GM19452 (cell line): ENCODE results near the gene TRAP1.

Experiments
- ATAC-seq: cut with Tn5 transposase; IDR thresholded peaks from one replicate; pipeline ENCODE4 v1.9.1; 2021; ENCODE audit not compliant: unreplicated experiment

TRAP1 gene

GRCh38 chr16:3652373-3653195, 64.7 kb downstream of the TRAP1 start:
- ATAC-seq = no peak

DNA sequence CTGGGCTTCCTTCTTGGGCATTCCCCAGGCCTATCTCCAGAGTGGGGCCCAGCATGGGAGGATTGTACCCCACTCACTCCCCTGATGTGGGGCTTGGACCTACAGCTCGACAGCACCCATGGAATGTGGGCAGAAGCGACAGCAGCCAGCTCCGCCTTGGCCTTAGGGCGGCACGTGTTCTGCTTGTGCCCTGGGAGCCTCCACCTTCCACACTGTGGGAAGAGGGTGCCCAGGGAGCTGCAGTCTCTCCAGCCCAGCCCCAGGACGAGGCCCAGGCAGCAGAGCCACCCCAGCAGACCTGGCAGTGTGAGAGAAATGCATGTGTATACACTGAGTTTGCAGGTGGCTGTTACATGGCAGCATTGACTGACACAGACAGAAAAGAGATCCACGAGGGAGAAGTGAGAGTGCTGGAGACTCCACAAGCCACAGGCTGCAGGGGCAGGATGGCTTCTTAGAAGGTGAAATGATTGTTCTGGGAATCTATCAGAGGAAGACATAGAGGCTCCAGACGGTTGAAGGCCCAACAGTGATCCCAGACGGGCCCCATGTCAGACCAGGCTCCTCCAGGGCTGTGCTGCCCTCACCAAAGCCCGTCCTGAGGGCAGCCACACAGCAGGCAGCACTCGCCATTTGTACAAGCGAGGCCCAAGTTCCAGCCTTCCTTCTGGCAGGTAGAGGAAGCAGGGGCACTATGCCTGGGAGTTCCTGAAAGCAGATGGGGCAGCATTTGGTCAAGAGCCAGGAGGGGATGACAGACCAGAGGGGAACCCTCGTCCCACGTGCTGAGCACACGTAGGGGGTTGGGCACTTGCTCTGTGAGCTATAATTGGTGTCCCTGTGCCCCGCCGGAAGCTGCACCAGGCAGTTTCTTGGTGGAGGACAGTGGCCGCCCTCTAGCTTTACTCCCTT, 65.6 kb downstream of the TRAP1 start:
- no peak for ATAC-seq

DNA sequence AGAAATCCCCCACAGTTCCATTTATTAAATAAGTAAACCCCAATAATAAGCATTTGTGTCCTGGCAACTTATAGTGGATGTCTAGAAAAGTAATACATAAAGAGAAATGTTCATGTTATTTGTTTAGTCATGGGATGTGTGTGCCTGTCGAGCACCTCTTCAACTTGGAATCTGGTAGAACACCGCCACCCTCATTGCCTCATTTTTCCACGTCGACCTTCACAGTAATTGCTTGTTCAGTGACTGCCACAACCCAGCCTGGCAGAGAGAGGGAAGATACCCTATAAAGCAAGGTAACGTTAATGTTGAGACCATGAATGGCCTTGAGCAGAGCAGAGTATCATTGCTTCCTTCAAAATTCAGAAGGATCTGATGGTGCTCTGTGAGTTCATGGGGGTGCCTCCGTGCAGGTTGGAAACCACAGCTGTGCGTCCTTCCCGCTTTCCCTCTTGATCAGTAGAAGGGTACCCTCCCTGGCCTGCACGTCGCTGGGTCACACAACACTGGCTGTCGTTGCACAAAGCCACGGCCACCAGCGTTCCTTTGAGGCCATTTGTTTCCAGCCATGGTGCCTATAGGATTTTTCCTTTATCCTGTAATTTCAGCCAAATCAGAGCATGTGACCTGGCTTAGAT, 66.6 kb downstream of the TRAP1 start:
- no peak for ATAC-seq

GRCh38 chr16:3646348-3646920, 70.9 kb downstream of the TRAP1 start:
- ATAC-seq = no peak

GRCh38 chr16:3645504-3646347, 71.6 kb downstream of the TRAP1 start:
- ATAC-seq = no peak

DNA sequence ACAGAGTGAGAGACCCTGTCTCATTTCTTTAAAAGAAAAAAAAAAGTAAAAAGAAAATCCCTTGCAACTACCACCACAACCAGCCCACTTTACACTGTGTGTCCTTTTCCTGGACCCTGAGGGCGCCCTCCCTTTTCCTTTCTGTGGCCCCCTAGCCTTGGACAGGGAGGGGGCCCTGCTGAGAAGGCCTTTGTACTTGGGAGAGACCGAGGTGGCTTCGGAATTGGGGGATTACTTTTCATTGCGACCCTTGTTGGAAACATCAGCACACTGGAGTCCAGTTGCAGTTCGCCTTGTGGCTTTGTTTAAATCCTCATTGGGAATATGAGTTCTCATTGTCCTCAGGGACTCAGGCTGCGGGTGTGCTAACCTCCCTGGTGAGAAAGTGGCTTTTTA, 72.2 kb downstream of the TRAP1 start:
- no peak for ATAC-seq

DNA sequence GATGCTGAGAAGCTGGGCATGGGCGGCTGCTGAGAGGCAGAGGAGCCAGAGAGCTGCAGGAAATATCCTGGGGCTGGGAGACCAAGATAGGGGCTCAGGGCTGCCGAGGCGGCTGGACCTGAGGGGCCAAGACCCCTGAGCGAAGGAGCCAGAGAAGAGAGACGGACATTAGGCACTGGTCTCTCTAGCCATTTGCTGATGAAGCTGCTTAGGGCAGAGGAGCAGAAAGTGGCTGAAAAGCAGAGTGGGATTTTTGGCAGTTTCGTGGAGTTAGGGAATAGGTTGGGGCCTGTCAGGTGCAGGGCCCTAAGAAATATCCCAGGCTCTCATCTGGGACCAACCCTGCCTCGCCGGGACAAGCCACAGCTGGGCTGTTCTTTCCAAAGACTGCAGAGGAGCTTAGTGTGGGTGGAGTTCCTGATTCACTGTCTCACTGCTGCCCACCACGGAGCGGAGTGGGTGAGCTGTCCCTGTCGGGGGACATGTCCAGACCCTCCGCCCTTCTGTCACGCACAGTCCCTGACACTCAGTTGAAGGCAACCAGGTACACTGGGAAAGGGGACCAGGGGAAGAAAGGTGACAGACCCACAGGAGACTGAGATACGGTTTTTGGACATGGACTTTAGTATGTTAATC, 74.1 kb downstream of the TRAP1 start:
- ATAC-seq = no peak

- no peak for ATAC-seq
These were observed 74.8 kb downstream of the TRAP1 start for GRCh38 chr16:3642397-3643094.

DNA sequence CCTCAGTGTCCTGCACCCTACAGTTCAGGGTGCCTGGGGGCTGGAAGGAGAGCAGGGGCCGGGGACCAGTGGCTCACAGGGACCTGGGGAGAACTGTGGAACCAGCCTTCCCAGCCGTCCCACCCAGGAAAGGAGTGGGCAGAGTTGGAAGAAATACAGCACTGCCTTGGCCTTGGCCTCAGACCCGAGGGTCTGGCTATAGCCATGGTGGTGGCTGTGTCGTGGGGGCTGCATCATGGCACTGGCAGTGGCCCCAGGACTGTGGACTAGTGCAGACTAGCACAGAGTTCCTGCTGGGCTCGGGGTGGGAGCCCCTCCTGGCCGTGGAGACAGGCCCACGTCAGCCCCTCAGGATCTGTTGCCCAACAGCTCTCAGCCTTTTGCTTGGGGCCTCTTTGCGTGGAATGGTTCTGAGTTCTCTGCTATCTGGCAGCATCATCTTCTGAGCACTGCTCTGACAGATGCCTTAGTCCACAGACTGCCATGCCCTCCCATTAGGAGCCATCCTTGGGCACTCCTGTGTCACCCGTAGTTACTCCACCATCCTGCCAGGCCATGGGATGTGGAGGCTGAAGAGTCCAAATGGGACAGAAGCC, 75.4 kb downstream of the TRAP1 start:
- ATAC-seq = no peak

DNA sequence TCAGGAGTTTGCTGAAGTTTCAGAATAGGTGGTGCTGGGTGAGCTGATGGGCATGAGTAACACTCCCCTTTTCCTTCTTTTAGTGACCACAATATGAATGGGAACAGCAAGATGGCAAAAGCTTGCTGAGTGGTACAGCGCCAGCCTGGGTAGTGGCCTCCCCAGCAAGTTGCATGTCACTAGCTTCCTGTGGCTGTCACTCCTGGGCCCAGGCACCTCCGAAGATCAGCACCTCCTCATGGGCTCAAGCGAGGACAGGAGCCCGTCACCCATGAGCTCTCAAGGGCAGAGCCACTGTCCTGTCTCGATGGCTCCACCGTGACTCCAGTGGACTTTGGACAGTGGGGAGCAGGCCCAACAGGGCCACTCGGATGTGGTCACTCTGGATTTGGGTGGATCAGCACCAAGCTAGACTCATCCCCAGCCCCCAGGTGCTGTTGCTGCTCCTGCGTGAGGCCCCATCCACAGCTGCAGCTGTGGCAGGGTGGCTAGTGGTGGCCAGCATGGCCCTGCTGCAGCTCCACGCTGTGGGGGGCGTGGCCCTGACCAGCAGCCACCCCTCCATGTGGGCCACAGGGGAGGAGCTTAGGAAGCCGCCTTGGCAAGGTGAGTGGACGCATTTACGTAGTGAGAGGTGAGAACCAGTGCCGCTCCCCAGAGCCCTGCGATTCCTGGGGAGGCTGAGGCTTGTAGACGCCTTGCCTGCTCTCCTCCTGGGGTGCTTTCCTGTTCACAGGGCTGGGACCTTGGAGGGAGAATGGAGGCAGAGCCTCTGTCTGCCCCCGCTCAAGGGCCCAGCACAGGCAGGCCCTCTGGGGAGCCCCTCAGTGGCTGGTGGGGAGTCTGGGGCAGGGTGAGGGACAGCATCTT, 76.5 kb downstream of the TRAP1 start:
- ATAC-seq = no peak

GRCh38 chr16:3640207-3640606, 77.1 kb downstream of the TRAP1 start:
- ATAC-seq = no peak

GRCh38 chr16:3638916-3639644, 78.2 kb downstream of the TRAP1 start:
- ATAC-seq = no peak

- ATAC-seq = no peak
These were observed 79.9 kb downstream of the TRAP1 start for GRCh38 chr16:3637371-3637923.

DNA sequence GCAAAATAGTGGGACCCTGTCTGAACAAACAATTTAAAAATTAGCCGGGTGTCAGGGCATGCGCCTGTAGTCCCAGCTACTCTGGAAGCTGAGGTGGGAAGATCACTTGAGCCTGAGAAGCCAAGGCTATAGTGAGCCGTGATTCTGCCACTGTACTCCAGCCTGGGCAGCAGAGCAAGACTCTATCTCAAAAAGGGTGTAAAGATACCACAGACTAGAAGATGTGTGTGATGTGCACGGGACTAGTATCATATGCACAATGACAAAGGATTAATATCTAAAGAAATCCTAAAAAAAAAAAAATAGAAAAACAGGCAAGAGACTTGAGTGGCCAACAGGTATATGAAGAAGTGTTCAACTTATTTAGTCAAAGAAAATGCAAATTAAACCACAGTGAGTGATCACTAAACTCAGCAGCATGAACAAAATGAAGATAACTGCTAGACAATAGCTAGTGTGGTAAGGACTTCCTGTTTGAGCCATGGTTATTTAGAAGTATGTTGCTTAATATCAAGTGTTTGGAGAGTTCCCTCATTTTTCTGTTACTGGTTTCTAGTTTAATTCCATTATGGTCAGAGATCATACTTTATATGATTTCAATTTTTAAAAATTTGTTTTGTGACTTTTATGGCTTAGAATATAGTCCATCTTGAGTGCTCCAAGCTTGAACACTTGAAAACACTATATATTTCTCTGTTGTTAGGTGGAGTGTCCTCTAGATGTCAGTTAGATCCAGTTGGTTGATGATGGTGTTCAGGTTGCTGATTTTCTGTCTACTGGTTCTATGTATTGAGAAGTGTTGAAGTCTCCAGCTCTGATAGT, 91.2 kb downstream of the TRAP1 start:
- no peak for ATAC-seq

GRCh38 chr16:3625331-3625730, 92.0 kb downstream of the TRAP1 start:
- no peak for ATAC-seq

GRCh38 chr16:3623642-3624041, 93.7 kb downstream of the TRAP1 start:
- no peak for ATAC-seq
